NB4 (cell line): ENCODE measurements around the gene FAM184A.

Source experiments
- DNase-seq: peaks from one replicate; pipeline ENCODE4 v3.0.0; 2010; ENCODE audit warnings: low read depth
- H3K4me3 ChIP-seq: one replicate; pipeline ENCODE4 v1.5.1; 2011; ENCODE audit warnings: mild to moderate bottlenecking, low read depth, low read length, moderate library complexity
- MYC ChIP-seq: IDR thresholded peaks from 2 replicates; pipeline ENCODE4 v1.6.1; 2011; ENCODE audit warnings: low read depth, low read length
- POLR2A ChIP-seq: IDR thresholded peaks from 2 replicates; pipeline ENCODE4 v1.6.1; 2011; ENCODE audit warnings: mild to moderate bottlenecking; ENCODE audit not compliant: insufficient read length; ENCODE audit errors: extremely low read depth
- TF ChIP-seq, protein P1 (sequence below): IDR thresholded peaks from 2 replicates; pipeline ENCODE4 v1.6.1; 2011; ENCODE audit warnings: low read depth, low read length
- TF ChIP-seq, protein P2 (sequence below): IDR thresholded peaks from one replicate; pipeline ENCODE4 v1.5.1; 2012; ENCODE audit warnings: low read depth, low read length

Gene FAM184A

GRCh38 chr6:119067091-119067490, 11.4 kb downstream of the FAM184A start:
- TF ChIP-seq MYC, result no peak
- TF ChIP-seq POLR2A, result no peak
- TF ChIP-seq, protein P1, sequence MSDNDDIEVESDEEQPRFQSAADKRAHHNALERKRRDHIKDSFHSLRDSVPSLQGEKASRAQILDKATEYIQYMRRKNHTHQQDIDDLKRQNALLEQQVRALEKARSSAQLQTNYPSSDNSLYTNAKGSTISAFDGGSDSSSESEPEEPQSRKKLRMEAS, result no peak
- TF ChIP-seq, protein P2, sequence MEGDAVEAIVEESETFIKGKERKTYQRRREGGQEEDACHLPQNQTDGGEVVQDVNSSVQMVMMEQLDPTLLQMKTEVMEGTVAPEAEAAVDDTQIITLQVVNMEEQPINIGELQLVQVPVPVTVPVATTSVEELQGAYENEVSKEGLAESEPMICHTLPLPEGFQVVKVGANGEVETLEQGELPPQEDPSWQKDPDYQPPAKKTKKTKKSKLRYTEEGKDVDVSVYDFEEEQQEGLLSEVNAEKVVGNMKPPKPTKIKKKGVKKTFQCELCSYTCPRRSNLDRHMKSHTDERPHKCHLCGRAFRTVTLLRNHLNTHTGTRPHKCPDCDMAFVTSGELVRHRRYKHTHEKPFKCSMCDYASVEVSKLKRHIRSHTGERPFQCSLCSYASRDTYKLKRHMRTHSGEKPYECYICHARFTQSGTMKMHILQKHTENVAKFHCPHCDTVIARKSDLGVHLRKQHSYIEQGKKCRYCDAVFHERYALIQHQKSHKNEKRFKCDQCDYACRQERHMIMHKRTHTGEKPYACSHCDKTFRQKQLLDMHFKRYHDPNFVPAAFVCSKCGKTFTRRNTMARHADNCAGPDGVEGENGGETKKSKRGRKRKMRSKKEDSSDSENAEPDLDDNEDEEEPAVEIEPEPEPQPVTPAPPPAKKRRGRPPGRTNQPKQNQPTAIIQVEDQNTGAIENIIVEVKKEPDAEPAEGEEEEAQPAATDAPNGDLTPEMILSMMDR, result no peak
- DNase-seq, result no peak
- H3K4me3 ChIP-seq, result no peak overlapping the region

- H3K4me3 ChIP-seq, result no peak overlapping the region
- TF ChIP-seq MYC, result no peak
- TF ChIP-seq, protein P2, result no peak
- TF ChIP-seq POLR2A, result no peak
- TF ChIP-seq, protein P1, result no peak
- no peak for DNase-seq
These were observed 11.9 kb downstream of the FAM184A start for GRCh38 chr6:119066517-119066916.

GRCh38 chr6:119065955-119066354, 12.5 kb downstream of the FAM184A start:
- no peak overlapping the region for H3K4me3 ChIP-seq
- no peak for DNase-seq
- no peak for TF ChIP-seq POLR2A
- no peak for TF ChIP-seq MYC
- TF ChIP-seq, protein P1, result no peak
- TF ChIP-seq, protein P2, result no peak

DNA sequence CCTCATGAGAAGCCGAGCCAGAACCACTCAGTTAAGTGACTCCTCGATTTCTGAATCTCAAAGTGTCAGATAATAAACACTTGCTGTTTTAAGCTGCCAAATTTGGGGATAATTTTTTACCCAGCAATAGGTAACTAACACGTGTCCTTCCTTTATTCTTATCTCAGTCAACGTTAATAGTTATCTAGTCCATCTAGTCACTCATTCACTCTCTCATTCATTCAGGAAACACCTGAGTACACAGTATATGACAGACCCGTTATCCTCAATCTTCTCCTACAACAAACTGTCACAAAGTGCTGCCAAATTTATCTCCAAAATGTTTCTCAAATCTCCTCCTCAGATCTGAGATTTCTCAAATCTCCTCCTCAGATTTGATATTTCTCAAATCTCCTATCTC, 13.1 kb downstream of the FAM184A start:
- H3K4me3 ChIP-seq, result no peak overlapping the region
- no peak for DNase-seq
- TF ChIP-seq, protein P2, result no peak
- TF ChIP-seq POLR2A, result no peak
- TF ChIP-seq, protein P1, result no peak
- TF ChIP-seq MYC, result no peak

DNA sequence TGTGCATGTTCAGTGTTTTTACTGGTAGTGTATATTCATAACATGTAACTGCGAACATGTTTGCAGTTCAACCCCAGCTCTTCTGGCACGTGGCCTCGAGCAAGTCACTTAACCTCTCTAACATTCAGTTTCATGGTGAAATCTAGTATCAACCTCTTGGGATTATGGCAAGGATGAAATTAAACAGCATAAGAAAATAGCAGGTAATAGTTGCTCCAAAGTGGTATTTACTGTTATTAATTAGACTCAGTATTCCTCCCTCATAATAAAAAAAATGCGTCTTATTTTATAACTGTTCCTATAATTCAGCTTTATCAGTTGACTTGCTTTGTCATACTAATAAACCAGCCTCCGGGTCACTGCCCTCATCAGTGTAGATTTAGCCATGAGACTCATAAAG, 15.0 kb downstream of the FAM184A start:
- DNase-seq, result no peak
- H3K4me3 ChIP-seq, result no peak overlapping the region
- no peak for TF ChIP-seq POLR2A
- TF ChIP-seq MYC, result no peak
- TF ChIP-seq, protein P2, result no peak
- TF ChIP-seq, protein P1, result no peak

- TF ChIP-seq MYC (no peak), POLR2A (no peak)
- TF ChIP-seq, protein P1, result no peak
- TF ChIP-seq, protein P2, result no peak
- no peak for DNase-seq
- H3K4me3 ChIP-seq, result no peak overlapping the region
These were observed 17.2 kb downstream of the FAM184A start for GRCh38 chr6:119061215-119061614.
